AG09319 (cell line): Measurements from ENCODE around the gene FGFRL1.
"Not testable (repeated sequence)": the region's sequence is repeated elsewhere in the genome, so short reads cannot be mapped to it uniquely, and the experiment has no call there.

Source experiments
- DNase-seq: peaks from one replicate; pipeline ENCODE4 v3.0.0-alpha.2; 2010; ENCODE audit warnings: low read depth; ENCODE audit errors: extremely low read depth
- TF ChIP-seq, protein P1 (sequence below): IDR thresholded peaks from 2 replicates; pipeline ENCODE4 v1.5.1; 2011; ENCODE audit warnings: low read depth, mild to moderate bottlenecking, inconsistent platforms, low read length, moderate library complexity

The FGFRL1 gene

DNA sequence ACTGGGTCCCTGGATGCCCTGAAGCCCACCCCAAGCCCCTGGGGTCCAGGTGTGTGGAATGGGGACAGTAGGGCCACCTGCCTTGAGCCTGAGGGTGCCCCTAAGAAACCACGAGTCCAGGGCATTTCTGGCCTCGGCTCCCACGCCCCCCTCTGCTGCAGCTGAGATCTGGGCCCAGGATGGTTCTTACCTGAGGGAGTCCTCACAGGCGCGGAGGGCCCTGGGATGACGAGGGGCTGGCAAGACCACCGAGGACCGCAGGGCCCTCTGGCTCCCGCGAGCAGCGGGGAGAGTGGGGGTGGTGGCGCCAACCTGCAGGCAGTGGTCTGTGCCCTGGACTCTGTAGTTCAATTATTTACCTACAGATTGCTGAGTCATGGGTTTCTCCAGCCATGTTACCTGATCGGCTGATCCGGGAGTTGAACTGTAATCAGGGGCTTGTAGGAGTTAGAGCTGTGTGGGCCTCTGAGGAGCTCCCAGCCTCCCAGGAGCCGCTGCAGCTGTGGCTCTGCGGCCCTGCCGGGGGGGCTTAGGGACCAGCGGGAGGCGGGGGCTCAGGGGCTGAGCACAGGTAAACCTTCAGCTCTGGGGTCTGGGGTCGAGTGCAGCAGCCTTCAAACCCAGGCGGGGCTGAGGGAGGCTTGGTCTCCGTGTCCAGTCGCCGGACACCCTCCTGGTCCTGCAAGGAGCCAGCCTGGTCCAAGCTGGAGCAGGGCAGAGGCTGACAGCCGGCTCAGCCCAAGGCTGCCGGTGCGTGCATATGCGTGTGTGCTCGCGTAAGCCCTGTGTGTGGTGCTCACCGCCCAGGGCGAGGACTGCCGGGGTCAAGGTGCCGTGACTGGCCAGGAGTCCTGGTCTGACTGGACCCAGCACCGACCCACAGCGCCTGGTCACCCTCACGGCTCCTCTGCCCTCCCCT, 18.1 kb upstream of the FGFRL1 start, which contains the start of gene SLC26A1:
Gene SLC26A1, minus strand, starts transcription at position 294 of the 919 bp plus-strand sequence. CDS start 1,701 bp downstream, outside the sequence.
- DNase-seq, result no peak
- TF ChIP-seq, protein P1, sequence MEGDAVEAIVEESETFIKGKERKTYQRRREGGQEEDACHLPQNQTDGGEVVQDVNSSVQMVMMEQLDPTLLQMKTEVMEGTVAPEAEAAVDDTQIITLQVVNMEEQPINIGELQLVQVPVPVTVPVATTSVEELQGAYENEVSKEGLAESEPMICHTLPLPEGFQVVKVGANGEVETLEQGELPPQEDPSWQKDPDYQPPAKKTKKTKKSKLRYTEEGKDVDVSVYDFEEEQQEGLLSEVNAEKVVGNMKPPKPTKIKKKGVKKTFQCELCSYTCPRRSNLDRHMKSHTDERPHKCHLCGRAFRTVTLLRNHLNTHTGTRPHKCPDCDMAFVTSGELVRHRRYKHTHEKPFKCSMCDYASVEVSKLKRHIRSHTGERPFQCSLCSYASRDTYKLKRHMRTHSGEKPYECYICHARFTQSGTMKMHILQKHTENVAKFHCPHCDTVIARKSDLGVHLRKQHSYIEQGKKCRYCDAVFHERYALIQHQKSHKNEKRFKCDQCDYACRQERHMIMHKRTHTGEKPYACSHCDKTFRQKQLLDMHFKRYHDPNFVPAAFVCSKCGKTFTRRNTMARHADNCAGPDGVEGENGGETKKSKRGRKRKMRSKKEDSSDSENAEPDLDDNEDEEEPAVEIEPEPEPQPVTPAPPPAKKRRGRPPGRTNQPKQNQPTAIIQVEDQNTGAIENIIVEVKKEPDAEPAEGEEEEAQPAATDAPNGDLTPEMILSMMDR, result no peak

DNA sequence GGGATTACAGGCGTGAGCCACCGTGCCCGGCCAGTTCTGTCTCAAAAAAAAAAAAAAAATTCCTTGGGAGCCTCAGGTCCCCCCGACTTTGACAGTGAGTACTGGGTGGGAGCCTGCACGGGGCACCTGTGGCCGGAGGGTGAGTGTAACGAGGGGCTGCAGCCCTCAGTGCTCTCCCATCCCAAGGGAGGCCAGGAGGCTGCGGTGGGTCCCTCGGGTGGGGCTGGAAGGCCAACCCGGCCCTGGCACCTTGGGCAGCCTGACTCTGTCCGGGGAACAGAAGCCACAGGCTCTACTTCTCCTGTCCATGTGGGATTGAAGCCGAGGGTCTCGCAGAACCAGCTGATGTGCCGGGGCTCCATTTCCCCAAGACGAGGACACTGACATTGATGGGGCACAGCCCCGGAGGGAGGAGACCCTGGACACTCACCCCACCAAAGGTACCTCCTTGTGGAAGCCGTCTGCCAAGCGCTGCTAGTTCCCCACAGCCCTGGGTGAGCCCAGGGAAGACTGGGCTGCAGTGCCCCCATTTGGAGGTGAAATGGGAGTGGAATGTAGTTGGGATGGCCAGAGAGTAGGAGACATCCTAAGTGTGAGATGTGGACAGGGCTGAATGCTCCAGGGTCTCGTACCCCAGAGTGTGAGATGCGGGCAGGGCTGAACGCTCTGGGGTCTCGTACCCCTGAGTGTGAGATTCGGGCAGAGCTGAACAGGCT, 16.0 kb upstream of the FGFRL1 start:
- TF ChIP-seq, protein P1, result no peak
- DNase-seq, result no peak

DNA sequence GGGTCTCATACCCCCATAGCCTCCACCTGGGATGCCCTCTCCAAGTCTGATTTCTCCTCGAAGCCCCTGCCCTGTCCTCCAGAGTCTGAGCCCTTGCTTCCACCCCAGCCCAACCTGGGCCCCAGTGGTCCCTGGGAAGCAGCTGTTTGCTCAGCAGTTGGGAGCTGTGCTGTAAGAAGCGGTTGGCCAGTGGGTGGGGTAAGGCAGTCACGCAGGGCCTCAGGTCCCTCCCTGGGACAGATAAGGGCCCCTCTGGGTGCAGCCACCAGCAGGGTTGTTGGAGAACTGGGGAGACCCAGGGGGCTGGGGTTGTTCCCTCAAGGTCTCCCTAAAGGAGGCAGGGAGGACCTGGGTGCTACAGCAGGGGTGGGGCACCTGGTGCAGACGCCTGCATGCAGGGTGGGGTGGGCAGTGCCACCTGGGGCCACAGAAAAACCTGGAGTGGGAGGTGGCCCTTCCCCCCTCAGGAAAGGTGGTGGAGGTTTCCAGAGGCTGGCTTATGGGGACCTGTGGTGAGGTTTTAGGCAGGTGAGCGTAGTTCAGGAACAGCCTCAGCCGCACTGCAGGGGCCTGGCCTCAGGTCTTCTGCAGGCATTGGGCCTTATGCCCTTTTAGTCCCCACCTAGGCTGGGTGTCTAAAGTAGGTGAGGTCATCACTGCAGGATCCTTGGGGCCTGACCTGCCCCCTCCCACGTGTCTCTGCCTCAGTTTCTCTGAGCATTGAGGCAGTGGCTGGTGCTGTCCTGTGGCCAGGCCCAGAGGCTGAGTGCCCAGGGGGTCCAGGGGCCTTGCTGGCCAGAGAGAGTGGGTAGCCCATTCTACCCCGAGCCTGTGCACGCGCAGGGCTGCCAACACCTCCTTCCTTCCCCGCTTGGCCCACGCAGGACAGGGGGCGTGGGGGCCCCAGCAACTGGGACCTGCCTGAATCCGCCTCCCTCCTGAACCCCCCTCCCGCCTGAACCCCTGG, 15.1 kb upstream of the FGFRL1 start:
- DNase-seq, result no peak
- TF ChIP-seq, protein P1, result no peak

DNA sequence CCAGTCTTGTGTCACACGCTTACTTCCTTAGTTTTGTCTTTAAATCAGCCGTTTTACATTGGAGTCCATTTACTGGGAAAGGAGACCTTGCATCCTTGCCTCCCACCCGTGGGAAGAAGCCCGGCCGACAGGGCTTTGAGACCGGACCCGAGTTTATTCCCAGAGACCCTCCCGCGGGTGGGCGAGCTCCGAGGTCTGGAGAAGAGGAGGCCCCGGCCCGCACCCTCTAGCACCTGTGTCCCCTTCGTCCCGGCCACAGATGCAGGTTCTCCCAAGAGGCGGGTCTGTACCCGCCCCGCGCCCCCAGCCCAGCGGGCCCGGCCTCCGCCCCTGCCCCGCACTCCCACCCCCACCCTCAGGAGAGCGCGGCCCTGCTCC, 14.4 kb upstream of the FGFRL1 start:
- TF ChIP-seq, protein P1, result no peak
- no peak for DNase-seq

DNA sequence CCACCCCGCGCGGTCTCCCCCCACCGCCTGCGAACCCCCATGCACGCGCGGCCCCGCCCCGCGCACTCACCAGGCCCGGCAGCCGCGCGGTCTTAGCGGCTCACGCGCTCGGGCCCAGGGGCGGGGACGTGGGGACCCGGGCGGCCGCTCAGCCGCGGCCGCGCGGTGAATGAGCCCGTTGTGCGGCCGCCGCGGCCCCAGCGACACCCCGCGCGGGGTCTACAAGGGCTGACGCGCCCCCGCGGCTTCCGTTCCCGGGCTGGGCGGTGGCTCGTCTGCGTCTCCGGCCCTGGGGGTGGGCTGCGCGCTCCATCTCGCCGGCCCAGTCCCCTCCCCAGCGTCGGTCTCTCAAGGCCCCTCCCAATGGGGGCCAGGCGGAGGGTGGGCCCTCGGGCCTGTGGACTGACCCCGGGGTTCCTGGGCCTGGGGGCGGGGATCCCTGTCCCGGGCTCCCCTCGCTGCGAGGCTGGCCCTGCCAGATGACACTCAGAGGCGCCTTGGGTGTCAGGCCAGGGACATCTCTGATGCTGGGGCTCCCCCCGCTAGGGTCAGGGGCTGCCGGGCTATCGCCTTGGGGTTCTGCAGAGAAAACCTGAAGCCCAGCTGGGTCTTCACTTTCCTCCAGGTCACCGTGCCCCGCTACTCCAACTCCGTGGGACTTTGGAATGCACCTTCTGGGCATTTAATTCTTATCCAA, 13.9 kb upstream of the FGFRL1 start:
- no peak for DNase-seq
- TF ChIP-seq, protein P1, result no peak

DNA sequence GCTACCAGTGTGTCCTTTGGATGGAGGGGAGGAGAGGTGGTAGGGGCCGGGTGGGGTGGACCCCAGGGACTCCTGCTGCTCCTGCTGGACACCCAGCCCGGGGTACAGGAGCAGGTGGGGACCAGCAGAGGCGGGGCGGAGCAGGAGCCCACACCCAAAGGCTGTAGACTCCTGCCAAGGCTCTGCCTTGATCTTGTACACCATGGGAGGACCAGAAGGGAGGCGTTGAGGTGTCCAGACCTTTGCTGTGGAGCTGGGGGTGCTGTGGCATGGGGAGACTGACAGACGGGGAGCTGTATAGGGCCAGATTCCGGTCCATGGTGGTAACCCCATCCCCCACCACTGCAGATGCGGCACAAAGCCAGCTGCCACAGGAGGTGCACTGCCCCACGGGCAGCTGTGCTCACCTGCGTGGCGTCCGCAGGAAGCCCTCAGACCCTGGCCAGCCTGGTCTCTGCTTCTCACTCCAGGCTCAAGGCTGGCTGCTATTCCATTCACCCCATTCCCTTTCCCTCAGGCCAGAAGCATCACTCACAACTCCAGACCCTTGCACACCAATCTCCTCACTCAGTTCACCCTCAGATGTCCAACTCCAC, 13.2 kb upstream of the FGFRL1 start:
- DNase-seq, result no peak
- TF ChIP-seq, protein P1, result no peak

DNA sequence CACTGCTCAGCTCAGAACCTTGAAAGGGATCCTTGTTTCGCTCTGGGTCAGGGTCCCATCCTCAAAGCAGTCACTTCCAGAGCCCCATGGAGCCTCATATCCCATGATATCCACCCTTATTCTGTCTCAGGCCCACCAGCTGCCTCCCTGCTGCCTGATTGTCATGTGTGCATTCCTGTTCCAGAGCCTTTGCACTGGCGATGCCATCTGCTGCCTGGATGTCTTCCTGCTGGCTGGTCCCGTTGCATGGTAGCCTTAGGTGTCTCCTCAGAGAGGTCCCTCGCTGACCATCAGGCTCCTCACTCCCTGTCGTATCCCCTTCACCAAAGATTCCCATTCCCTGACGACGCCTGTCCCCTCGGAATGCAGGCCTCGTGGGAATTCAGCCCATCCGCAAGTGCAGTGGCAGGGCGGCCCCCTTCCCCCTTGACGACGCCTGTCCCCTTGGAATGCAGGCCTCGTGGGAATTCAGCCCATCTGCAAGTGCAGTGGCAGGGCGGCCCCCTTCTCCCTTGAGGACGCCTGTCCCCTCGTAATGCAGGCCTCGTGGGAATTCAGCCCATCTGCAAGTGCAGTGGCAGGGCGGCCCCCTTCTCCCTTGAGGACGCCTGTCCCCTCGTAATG, 12.1 kb upstream of the FGFRL1 start:
- not testable (repeated sequence) for DNase-seq
